ENCODE measurements around the gene C17orf114.
A peak's percentile ranks its signal among the peaks of the same experiment; 100 is the strongest.

The C17orf114 gene

DNA sequence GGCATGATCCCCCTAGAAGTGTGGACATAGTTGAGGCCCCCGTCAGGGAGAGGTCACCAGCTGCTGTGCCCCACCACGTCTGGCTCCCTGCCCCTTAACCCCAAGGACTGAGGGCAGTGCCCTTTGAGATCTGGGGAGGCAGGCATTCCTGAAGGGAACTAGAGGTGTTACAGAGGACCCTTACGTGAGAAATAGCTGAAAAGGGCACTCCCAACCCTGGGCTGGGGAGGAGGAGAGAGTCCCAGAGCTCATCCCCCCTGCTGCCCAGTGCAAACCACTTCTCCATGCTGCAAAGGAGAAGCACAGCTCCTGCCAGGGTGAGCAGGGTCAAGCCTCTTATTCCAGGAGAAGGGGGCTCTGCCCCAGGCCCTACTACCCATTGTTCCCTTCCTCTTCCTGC is 20.7 kb upstream of the C17orf114 start:
- no peak overlapping the region for H3K4me3 Mint-ChIP-seq (ENCODE audit: unreplicated experiment)
- no peaks in the 10 kb centered on the region for H3K36me3 Mint-ChIP-seq (ENCODE audit: unreplicated experiment)
- no peak overlapping the region for H3K27ac Mint-ChIP-seq (ENCODE audit: unreplicated experiment)
- H3K27me3 Mint-ChIP-seq (ENCODE audit: unreplicated experiment) = peaks cover 1% of the 10 kb centered on the region
- DNase-seq = no peak
- H3K4me1 Mint-ChIP-seq (ENCODE audit: low read depth, unreplicated experiment) = no peaks in the 10 kb centered on the region
- TF ChIP-seq, protein P1, sequence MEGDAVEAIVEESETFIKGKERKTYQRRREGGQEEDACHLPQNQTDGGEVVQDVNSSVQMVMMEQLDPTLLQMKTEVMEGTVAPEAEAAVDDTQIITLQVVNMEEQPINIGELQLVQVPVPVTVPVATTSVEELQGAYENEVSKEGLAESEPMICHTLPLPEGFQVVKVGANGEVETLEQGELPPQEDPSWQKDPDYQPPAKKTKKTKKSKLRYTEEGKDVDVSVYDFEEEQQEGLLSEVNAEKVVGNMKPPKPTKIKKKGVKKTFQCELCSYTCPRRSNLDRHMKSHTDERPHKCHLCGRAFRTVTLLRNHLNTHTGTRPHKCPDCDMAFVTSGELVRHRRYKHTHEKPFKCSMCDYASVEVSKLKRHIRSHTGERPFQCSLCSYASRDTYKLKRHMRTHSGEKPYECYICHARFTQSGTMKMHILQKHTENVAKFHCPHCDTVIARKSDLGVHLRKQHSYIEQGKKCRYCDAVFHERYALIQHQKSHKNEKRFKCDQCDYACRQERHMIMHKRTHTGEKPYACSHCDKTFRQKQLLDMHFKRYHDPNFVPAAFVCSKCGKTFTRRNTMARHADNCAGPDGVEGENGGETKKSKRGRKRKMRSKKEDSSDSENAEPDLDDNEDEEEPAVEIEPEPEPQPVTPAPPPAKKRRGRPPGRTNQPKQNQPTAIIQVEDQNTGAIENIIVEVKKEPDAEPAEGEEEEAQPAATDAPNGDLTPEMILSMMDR (IDR thresholded peaks at IDR 0.05; ENCODE audit: partially characterized antibody, unreplicated experiment) = no peak
- H3K9me3 Mint-ChIP-seq (ENCODE audit: unreplicated experiment) = no peaks in the 10 kb centered on the region

DNA sequence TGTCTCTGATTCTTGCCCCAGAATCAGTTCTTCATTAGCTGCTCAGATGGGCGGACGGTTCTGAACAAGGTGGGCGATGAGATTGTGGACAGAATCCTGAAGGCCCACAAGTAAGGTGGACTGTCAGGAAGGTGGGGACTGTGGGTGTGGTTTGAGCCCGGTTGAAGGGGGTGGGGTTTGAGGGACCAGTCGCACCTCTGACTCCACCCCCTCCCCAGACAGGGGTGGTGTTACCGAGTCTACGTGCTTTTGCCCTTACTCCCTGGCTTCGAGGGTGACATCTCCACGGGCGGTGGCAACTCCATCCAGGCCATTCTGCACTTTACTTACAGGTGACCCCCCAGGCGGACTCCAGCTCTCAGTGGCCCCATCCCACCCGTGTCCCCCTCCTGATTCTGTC is 16.1 kb upstream of the C17orf114 start:
- TF ChIP-seq, protein P1 (IDR thresholded peaks at IDR 0.05; ENCODE audit: partially characterized antibody, unreplicated experiment) = no peak
- Mint-ChIP-seq H3K27me3 (ENCODE audit: unreplicated experiment) (peaks cover 1% of the 10 kb centered on the region), H3K36me3 (ENCODE audit: unreplicated experiment) (no peaks in the 10 kb centered on the region), H3K4me3 (ENCODE audit: unreplicated experiment) (no peak overlapping the region), H3K4me1 (ENCODE audit: low read depth, unreplicated experiment) (no peaks in the 10 kb centered on the region), H3K9me3 (ENCODE audit: unreplicated experiment) (peaks cover 1% of the 10 kb centered on the region), H3K27ac (ENCODE audit: unreplicated experiment) (no peak overlapping the region)
- DNase-seq = no peak

DNA sequence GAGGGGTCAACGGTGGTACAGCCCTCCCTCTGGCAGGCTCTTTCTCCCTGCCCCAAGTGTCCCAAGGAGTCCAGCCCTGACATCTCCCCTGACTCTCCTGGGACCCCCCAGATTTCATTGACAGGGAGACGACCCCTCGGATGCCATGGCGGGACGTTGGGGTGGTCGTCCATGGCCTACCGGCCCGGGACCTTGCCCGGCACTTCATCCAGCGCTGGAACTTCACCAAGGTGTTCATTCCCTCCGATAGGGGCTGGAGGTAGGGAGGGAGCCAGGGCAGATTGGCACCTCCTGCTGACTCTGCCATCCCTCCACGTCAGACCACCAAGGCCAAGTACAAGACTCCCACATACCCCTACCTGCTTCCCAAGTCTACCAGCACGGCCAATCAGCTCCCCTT is 14.7 kb upstream of the C17orf114 start:
- H3K9me3 Mint-ChIP-seq (ENCODE audit: unreplicated experiment) = peaks cover 1% of the 10 kb centered on the region
- no peak overlapping the region for H3K27ac Mint-ChIP-seq (ENCODE audit: unreplicated experiment)
- H3K27me3 Mint-ChIP-seq (ENCODE audit: unreplicated experiment) = peaks cover 6% of the 10 kb centered on the region
- H3K36me3 Mint-ChIP-seq (ENCODE audit: unreplicated experiment) = no peaks in the 10 kb centered on the region
- TF ChIP-seq, protein P1 (IDR thresholded peaks at IDR 0.05; ENCODE audit: partially characterized antibody, unreplicated experiment) = no peak
- no peak for DNase-seq
- no peak overlapping the region for H3K4me3 Mint-ChIP-seq (ENCODE audit: unreplicated experiment)
- no peaks in the 10 kb centered on the region for H3K4me1 Mint-ChIP-seq (ENCODE audit: low read depth, unreplicated experiment)

DNA sequence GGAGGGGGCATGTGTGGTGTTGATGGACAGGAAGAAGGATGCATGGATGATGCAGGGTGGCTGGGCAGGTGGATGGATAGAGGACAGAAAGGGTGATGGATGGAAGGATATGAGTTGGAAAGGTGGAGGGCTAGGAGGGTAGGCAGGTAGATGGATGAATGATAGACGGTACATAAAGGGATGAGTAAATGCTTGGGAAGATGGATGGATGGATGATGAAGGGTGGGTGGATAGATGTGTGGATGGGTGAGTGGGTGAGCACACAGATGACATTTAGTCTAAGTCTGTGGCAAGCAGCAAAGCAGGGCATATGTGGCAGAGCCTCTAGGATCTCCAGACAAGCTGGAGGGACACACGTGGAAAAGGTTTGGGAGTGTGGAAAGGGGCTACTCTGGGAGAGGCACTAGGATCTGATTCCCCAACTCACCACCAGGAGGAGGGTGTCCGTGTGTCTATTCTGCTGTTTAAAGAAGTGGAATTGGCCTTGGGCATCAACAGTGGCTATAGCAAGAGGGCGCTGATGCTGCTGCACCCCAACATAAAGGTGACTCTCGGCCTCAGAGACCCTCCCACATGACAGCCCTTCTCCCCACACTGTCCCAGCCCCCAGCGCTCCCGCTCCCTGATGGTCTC is 13.0 kb upstream of the C17orf114 start:
- H3K4me3 Mint-ChIP-seq (ENCODE audit: unreplicated experiment) = peak overlapping the region; percentile 13
- TF ChIP-seq, protein P1 (IDR thresholded peaks at IDR 0.05; ENCODE audit: partially characterized antibody, unreplicated experiment) = peak; percentile 39

DNA sequence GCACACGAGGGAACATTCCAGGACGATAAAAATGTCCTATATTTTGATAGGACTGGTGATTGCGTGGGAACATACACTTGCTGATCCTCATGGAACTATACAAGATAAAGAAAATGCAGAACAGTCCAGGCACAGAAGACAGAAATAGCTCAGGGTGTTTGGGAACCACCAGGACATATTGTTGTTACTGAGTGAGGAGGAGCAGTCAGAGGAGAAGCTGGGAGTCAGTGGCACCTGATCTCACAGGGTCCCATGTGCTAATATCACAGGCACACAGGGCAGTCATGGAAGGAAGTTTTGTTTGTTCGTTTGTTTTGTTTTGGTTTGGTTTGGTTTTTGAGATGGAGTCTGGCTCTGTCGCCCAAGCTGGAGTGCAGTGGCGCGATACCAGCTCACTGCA is 10.6 kb upstream of the C17orf114 start:
- no peak for DNase-seq
- H3K4me3 Mint-ChIP-seq (ENCODE audit: unreplicated experiment) = no peak overlapping the region
- peaks cover 5% of the 10 kb centered on the region for H3K9me3 Mint-ChIP-seq (ENCODE audit: unreplicated experiment)
- H3K27ac Mint-ChIP-seq (ENCODE audit: unreplicated experiment) = no peak overlapping the region
- peaks cover 14% of the 10 kb centered on the region for H3K27me3 Mint-ChIP-seq (ENCODE audit: unreplicated experiment)
- TF ChIP-seq, protein P1 (IDR thresholded peaks at IDR 0.05; ENCODE audit: partially characterized antibody, unreplicated experiment) = no peak
- H3K36me3 Mint-ChIP-seq (ENCODE audit: unreplicated experiment) = peaks cover 11% of the 10 kb centered on the region
- H3K4me1 Mint-ChIP-seq (ENCODE audit: low read depth, unreplicated experiment) = peaks cover 7% of the 10 kb centered on the region

More for the DNA sequence above, 13.0 kb upstream of the C17orf114 start:
- DNase-seq = no peak
- H3K27ac Mint-ChIP-seq (ENCODE audit: unreplicated experiment) = no peak overlapping the region
- H3K36me3 Mint-ChIP-seq (ENCODE audit: unreplicated experiment) = peaks cover 6% of the 10 kb centered on the region
- H3K9me3 Mint-ChIP-seq (ENCODE audit: unreplicated experiment) = peaks cover 1% of the 10 kb centered on the region
- H3K4me1 Mint-ChIP-seq (ENCODE audit: low read depth, unreplicated experiment) = peaks cover under 1% of the 10 kb centered on the region
- peaks cover 9% of the 10 kb centered on the region for H3K27me3 Mint-ChIP-seq (ENCODE audit: unreplicated experiment)

All from glutamatergic neuron (in vitro differentiated cells).